GM19099 (cell line): ENCODE measurements around the gene UBA1.

Source experiments
- POLR2A ChIP-seq: IDR thresholded peaks from 3 replicates; pipeline ENCODE4 v1.6.1; 2011; ENCODE audit warnings: low read depth; ENCODE audit not compliant: insufficient read length; ENCODE audit errors: extremely low read depth

Gene UBA1

DNA sequence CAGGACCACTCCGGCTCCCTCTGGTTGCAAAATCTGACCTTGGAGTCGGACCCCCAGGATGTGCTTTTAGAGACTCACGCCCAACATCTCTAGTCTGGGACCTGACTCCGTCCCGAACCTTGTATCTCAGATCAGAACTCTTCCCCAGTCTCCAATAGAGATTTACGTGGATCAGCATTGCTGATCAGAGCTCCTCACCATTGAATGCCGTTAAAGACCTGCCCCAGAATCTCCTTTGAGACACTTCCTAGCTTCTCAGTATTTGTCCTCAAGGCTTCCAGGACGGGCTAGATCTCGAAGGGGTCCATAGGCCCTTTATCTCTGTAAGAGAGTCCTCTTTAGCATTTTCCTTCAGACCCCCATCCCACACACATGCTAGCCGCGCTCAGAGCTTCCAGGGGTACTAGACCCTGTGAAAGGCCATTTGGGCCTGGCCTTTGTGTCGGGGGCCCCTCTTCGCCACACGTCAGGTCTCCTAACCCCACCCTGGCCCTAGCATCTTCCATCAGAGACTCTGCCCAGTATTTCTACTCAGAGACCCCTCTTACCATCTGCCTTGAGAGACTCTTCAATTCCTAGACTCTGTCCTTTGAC lies 662 bp downstream of the UBA1 start:
- TF ChIP-seq POLR2A, result no peak

GRCh38 chrX:47196098-47196497 lies 2.5 kb downstream of the UBA1 start:
- TF ChIP-seq POLR2A, result peak; percentile 9

GRCh38 chrX:47197526-47197925 lies 3.9 kb downstream of the UBA1 start:
- no peak for TF ChIP-seq POLR2A

DNA sequence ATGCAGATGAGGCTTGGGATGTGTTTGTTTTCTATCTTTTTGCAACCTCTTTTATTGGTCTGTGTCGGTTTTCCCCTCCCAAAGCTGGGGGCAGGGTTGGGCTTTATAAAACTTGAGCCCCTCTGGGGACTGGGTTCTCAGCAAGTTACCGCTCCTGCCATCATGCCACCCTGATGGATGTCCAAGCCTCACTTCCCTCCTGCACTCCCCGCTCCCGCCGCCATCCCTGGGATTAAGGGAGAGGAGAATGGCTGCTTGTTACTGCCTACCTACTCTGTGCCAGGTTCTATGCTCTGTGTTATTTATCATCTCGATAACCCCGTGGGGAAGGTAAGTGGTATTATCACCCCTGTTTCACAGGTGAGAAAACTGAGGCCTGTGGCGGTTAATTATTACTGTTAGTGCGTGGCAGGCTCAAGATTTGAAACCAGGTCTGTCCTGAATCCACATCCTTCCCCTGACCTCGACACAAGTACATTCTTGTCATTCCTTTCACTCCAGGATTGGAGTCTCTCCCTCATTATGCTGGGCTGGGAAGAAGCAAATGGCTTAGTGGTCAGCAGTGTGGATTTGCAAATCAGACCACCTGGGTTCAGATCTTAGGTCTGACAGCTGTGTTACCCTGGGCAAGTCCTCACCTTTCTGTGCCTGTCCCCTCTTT lies 4.5 kb downstream of the UBA1 start:
- TF ChIP-seq POLR2A, result no peak

DNA sequence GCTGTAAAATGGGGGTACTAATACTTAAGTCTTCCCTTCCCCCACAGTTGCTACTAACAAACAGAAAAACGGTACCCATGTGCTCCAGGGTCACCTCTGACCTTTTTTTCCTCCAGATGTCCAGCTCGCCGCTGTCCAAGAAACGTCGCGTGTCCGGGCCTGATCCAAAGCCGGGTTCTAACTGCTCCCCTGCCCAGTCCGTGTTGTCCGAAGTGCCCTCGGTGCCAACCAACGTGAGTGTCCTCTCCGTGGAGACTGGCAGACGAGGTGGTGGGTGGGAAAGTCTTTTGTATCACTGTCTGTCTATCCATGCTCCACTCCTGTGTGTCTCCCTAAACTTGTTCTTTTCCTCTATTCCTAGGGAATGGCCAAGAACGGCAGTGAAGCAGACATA lies 5.1 kb downstream of the UBA1 start:
- TF ChIP-seq POLR2A, result no peak

- no peak for TF ChIP-seq POLR2A
Measured at GRCh38 chrX:47199286-47199685, 5.7 kb downstream of the UBA1 start.

GRCh38 chrX:47200385-47201150 lies 6.9 kb downstream of the UBA1 start:
- TF ChIP-seq POLR2A, result no peak

DNA sequence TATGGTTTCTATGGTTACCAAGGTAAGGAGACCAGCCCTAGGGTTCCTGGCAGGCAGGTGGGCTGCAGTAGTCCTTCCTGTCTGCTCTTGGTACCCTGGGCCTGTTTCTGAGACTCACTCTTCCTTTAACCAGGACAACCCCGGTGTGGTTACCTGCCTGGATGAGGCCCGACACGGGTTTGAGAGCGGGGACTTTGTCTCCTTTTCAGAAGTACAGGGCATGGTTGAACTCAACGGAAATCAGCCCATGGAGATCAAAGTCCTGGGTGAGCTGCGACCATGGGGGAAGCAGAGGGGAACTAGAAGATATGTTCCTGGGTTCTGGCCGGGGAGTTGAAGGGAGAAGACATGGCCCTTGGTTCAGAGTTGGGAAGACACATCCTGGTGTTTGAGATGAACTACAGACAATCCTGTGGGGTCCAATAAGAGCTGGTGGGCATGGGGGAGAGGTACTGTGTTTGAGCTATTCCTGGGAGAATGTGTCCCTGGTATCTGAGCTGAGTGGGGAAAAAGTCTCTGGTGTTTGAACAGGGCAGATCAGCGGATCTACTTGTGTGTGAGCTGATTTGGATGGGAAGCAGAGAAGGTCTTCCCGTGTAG lies 7.8 kb downstream of the UBA1 start:
- no peak for TF ChIP-seq POLR2A

DNA sequence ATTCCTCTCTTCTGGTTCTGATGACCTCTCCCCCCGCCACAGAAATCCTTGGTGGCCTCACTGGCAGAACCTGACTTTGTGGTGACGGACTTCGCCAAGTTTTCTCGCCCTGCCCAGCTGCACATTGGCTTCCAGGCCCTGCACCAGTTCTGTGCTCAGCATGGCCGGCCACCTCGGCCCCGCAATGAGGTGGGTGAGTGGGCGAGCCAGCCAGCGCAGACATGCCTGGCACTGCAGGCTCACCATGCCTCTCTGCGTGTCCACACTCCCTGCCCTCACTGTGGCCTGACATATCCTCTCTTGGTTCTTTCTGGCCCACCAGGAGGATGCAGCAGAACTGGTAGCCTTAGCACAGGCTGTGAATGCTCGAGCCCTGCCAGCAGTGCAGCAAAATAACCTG lies 8.7 kb downstream of the UBA1 start:
- no peak for TF ChIP-seq POLR2A

- no peak for TF ChIP-seq POLR2A
Measured at GRCh38 chrX:47202877-47203276, 9.2 kb downstream of the UBA1 start.

GRCh38 chrX:47204970-47205369 lies 11.3 kb downstream of the UBA1 start:
- TF ChIP-seq POLR2A, result no peak

DNA sequence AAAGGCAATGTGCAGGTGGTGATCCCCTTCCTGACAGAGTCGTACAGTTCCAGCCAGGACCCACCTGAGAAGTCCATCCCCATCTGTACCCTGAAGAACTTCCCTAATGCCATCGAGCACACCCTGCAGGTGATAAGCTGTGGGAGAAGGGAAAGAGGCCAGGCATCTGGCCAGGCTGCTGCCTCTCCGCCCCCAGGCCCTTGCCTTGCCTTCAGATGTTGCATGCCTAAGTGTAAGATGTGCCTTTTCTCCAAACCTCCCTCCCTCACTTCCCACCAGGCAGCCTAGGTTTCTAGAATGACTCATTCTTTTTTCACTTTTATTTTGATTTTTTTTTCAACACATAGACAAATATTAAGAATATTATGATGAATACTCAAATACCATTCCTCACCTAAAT lies 12.7 kb downstream of the UBA1 start:
- TF ChIP-seq POLR2A, result no peak

- TF ChIP-seq POLR2A, result no peak
Measured at GRCh38 chrX:47208108-47208507, 14.5 kb downstream of the UBA1 start.

GRCh38 chrX:47209508-47210238 lies 16.0 kb downstream of the UBA1 start:
- no peak for TF ChIP-seq POLR2A
